AG10803 (cell line): Measurements from ENCODE around the gene COPS6.

Source experiments
- DNase-seq: peaks from one replicate; pipeline ENCODE4 v3.0.0; 2010; ENCODE audit warnings: low read depth
- H3K4me3 ChIP-seq: 2 replicates; pipeline ENCODE4 v1.5.1; 2011; ENCODE audit warnings: mild to moderate bottlenecking, low read length, control low read depth
- CTCF ChIP-seq: conservative IDR thresholded peaks from 2 replicates; pipeline ENCODE4 v1.5.1; 2011; ENCODE audit warnings: mild to moderate bottlenecking, low read length, control low read depth, inconsistent platforms

Gene COPS6

DNA sequence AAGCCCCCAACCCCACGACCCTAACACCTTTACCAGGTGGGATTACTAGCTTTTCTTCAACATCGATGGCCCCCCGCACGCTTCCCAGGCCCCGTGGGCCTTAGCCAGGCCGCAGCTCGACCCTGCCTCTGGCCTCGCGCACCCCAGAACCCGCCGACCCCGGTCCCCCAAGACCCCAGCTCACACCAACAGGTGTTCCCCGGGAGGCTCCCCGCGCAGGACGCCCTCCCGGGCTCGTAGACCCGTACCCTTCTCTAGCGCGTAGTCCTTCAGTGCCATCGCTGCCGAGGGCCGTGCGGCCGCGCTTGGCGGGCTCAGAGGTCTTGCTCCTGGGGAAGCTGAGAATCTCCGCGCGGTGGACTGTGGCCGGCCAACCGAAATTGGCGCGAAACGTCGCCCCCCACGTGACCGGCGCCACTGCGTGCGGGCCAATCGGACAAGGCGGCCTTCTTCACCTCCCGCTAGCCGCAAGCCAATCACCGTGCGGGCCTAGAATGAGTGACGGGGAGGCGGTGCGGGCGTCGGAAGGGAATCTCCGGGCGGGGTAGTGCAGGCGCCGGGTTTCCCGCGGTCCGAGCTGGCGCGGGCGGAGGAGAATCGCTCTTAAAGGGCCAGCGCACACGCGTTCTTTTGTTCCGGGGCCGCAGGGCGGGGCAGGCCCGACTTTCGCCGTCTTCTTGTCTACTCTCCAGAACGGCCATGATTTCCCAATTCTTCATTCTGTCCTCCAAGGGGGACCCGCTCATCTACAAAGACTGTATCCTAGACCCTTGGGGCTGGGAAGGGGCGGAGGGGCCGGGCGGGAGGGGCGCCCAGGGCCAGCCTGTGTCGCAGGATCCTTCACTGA, 12.5 kb downstream of the COPS6 start, which contains the start of the genes AP4M1 and MCM7:
TSS of gene AP4M1 (plus strand) at position 628 of the 847 bp plus-strand sequence. CDS start at position 700, 72 bp downstream.
TSS of gene MCM7 (minus strand) at position 382 of the 847 bp plus-strand sequence. CDS start at position 279, 103 bp downstream.
- peak; percentile 99 for DNase-seq
- no peak for TF ChIP-seq CTCF
- peak within 1 kb of the TSS; percentile 85 for H3K4me3 ChIP-seq

DNA sequence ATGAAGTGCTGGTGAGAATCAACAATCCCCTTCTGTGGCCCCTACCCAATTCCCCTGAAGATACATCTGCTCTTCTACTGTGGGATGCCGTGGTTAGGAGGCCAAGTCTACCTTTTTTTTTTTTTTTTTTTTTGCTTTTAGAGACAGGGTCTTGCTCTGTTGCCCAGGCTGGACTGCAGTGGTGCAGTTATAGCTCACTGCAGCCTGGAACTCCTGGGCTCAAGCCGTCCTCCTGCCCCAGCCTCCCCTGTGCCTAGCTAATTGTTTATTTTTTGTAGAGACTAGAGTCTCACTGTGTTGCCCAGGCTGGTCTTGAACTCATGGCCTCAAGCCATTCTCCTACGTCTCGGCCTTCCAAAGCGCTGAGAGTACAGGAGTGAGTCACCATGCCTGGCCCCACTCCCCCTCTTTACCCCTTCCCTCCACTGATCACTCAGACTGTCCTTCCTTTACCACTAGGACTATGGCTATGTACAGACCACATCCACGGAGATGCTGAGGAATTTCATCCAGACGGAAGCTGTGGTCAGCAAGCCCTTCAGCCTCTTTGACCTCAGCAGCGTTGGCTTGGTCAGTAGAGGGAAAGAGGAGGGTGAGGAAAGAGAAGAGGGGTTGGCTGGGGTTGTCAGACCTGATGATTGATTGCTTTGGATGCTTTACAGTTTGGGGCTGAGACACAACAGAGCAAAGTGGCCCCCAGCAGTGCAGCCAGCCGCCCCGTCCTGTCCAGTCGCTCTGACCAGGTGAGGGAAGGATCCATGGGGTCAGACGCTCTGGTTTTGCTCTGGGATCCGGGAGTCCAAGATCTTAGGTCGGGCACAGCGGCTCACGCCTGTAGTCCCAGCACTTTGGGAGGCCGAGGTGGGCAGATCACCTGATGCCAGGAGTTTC, 14.4 kb downstream of the COPS6 start:
- DNase-seq = peak; percentile 70
- H3K4me3 ChIP-seq = no peak overlapping the region
- no peak for TF ChIP-seq CTCF

- H3K4me3 ChIP-seq = no peak overlapping the region
- TF ChIP-seq CTCF = no peak
- DNase-seq = no peak
These were observed 16.8 kb downstream of the COPS6 start for GRCh38 chr7:100105534-100105933.

GRCh38 chr7:100106633-100107032, 17.9 kb downstream of the COPS6 start:
- TF ChIP-seq CTCF = no peak
- no peak overlapping the region for H3K4me3 ChIP-seq
- no peak for DNase-seq

DNA sequence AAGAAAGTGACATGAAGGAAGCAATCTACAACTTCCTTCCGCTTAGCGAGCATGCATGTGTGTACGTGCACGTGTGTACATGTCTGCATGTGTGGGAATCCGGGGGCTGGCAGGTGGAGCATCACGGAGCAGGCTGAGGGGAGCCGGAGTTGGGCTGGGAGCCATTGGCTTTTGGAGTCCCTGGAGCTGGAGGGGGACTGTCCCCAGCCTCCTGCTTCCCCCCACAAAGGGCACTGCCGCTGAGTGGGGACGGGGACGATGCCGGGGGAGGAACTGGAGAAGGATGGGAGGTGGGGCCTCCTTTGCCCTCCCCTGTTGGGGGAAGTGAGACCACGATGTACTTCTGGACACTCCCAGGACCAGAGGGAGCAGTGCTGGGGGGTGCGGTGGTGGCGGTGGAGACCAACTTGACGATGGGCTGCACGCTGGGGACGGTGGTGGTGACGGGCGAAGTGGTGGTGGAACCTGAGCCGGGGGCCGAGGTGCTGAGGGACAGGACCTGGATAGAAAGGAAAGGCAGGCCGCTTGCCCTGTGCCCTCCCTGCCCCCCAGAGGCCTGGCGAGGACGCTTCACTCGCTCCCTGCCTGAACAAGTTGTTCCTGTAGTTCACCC, 18.5 kb downstream of the COPS6 start:
- no peak for DNase-seq
- TF ChIP-seq CTCF = no peak
- H3K4me3 ChIP-seq = no peak overlapping the region

DNA sequence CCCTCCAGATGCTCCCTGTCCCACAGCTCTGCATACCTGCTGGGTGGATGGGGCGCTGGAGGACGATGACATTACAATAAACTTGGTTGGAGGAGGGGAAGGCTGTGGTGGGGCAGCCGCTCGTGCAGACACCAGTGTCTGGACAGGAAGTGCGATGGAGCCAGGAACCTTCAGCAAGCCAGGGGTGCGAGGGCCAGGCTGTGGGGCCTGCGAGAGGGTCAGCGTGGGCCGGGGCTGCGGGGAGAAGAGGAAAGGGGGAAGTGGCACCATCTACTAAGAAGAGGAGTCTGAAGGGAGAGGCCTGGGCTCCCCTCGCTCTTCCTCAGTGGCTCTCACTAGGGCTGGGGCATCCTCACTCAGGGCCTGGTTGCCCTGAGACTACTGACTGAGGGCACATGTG, 19.1 kb downstream of the COPS6 start:
- DNase-seq = no peak
- no peak for TF ChIP-seq CTCF
- H3K4me3 ChIP-seq = no peak overlapping the region
